Stimulated activated CD4-positive, alpha-beta T cell treated with anti-CD3 and anti-CD28 coated beads, Interleukin-2, amount 100 ng/mL, for 24 hours (primary cell): ENCODE measurements around the gene SLC41A1.
"Not testable (repeated sequence)": the region's sequence is repeated elsewhere in the genome, so short reads cannot be mapped to it uniquely, and the experiment has no call there.

ENCODE experiments used
- DNase-seq, 2 donors: peaks; one replicate each; pipeline ENCODE4 v3.0.0-alpha.2; 2020

Gene SLC41A1

DNA sequence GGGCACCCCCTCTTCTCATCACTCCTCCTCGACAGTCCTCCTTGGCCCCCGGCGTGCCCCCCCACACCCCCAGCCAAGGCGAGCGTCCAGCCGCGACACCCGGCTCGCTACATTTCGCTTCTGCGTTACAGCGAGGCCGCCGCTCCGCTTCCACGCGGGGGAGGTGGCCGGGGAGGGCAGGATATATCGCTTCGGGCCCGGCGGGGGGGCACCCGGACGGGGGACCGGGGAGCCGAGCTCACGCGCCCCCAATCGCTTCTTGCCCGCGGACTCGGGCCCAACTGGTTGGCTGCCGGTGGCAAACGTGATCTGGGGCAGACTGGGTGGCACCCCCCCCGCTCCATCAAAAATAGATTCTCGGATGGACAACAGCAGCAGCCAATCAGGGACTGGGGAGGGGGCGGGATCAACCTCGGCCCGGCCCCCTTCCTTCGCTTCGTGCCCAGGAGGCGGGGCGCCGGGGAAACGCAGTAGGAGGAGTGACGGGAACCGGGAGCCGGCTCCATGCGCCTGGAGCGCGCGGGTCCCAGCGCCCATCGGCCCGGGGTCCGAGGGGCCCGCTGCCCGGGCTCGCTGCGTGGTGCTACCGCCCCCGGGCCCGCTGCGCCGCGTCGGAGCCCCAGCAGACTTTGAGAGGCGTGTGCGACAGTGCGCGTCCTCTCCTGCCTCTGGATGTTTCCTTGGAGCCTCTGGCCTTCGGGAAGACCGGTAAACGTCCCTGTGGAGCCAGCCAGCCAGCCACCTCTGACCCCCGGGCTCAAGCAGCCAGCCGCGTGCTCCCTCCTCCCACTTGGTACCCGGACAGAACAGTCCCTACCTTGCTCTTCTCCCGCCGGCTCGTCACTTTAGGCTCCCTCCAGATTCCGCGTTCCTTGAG, at the start of gene SLC41A1:
SLC41A1 (minus strand) TSS at position 321 of the 877 bp plus-strand sequence. CDS start 2,757 bp downstream, outside the sequence.
- DNase-seq: peak; percentile 90 to 91

DNA sequence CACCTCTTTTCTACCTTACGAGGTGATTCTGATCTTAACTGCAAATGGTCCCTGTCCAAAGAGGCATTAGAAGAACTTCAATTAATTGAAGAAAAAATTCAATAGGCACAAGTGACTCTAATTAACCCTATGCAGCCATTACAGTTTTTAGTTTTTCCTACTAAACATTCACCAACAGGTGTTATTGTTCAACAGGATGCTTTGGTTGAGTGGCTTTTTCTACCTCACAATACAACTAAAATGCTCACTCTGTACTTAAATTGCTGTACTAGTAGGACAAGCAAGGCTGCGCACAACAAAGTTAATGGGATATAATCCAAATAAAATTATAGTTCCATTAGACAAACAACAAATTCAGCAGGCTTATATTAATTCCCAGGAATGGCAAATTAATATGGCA, 48.5 kb upstream of the SLC41A1 start:
- no peak for DNase-seq

DNA sequence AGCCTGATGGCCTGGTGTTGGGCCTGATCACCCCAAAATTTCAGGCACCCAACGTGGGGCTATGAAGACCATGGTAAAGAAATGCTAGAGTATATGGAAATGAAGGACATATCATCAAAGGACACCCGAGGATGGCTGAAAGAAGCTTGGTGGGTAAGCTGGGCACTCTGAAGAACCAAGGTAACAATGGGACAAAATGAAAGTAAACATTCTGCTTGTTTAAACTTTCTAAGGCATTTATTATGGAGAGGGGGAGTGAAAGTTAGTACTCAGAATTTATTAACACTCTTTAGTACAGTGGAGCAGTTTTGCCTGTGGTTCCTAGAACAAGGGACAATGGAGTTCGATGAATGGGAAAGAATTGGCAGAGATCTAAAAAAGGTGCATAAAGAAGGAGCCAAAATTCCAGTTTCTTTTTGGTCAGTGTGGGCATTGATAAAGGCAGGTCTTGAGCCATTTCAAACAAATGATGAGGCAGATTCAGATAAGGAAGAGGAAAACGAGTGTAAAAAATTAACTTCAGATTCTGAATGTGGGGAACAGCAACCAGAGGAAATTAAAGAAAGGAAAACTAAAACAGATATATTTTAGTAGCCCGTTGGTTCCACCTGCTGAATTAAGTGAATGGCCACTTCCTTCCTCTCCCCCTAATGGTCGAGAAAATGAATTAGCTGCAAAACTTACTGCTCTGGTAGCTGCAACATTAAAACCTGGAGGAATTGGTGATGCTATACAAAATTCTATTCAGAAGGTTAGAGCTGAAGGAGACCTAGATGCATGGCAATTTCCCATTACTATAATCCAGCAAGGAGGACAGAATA, 45.4 kb upstream of the SLC41A1 start:
- no peak for DNase-seq

DNA sequence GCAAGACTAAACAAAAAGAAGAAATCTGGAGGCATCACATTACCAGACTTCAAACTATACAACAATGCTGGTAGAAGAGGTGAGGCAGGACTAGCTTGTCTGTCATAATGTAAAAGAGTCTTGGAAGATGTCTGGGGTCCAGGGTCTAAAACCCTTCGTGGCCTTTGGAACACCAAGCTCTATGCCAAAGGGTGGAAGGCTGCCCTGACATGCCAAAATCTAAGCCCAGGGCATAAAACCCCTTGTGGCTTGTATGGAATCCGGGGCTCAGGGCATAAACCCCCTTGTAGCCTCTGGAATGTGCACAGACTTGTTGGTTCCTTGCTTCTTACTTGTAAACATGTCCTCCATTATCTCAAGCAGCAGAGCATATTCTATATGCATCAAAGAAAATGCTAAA, 44.5 kb upstream of the SLC41A1 start:
- DNase-seq: not testable (repeated sequence)

DNA sequence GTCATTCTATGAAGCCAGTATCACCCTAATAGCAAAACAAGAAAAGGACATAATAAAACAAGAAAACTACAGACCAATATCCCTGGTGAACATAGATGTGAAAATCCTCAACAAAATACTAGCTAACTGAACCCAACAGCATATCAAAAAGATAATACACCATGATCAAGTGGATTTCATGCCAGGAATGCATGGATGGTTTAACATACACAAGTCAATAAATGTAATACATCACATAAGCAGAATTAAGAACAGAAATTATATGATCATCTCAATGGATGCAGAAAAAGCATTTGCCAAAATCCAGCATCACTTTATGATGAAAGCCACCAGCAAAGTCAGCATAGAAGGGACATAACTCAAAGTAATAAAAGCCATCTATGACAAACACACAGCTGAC, 43.4 kb upstream of the SLC41A1 start:
- DNase-seq: no peak

DNA sequence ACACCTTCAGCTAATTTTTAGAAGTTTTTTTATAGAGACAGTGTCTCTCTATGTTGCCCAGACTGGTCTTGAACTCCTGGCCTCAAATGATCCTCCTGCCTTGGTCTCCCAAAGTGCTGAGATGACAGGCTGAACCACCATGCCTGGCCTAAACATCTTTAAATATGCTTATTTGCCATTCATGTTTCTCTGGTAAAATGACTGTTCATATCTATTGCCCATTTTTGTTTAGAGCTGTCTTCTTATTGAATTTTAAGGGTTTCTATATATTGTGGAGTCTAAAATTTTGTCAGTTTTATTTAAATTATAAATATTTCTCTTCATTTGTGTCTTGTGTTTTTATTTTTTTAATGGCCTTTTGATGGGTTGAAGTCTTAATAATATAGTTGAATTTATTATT, 40.0 kb upstream of the SLC41A1 start:
- DNase-seq: no peak

DNA sequence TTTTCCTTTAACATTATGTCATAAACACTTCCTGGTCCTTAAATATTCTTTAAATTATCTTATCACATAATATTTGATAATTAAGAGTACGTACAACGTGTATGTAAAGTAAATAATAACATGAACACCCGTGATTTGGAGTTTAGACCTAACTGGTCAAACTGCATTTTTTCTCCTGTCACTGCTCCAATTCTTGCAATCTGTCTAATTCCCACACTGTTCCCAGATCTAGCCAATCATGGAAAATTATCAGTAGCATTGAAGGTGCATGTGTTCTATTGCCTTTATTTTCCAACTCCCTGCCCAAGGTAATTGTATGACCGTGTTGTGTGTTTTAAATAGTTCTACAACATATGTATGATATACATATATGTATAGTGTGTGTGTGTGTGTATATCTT, 39.0 kb upstream of the SLC41A1 start:
- DNase-seq: no peak

DNA sequence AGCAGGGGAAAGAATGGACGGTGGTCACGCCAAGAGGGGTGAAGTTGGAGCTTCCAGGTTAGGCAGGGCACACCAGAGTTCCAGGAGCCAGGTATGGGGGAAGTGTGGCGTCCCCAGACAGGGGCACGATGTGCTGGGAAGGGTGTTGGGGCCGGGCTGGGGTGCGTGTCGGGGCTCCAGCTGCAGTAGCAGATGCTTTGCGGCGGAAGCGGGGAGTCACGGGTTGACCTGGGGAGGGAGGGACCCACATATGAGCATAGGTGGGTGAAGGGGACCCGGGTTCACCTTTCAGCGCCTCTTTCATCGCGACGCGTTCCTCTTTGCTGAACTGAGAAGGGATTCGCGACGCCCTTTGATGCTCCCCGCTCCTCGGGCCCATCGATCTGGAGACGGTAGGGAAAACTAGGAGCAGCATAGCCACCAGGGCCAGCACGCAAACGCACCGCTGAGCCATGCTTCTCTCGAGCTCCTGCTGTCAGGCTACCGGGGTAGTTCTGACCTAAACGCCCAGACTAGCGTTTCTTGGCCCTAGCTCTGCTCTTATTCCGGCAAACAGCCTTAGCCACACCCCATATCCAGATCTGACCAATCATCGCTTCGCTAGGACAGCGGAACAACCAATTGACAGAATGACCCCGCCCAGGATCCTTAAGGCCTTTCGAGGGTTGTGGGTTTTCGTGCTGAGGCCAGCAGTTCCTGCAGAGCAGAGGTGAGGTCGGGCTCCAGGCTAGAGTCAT, 36.8 kb upstream of the SLC41A1 start, which contains the start of gene PM20D1:
PM20D1 (minus strand) TSS at position 514 of the 737 bp plus-strand sequence; CDS start at position 454, 60 bp downstream.
- DNase-seq: peak; percentile 67 to 77

DNA sequence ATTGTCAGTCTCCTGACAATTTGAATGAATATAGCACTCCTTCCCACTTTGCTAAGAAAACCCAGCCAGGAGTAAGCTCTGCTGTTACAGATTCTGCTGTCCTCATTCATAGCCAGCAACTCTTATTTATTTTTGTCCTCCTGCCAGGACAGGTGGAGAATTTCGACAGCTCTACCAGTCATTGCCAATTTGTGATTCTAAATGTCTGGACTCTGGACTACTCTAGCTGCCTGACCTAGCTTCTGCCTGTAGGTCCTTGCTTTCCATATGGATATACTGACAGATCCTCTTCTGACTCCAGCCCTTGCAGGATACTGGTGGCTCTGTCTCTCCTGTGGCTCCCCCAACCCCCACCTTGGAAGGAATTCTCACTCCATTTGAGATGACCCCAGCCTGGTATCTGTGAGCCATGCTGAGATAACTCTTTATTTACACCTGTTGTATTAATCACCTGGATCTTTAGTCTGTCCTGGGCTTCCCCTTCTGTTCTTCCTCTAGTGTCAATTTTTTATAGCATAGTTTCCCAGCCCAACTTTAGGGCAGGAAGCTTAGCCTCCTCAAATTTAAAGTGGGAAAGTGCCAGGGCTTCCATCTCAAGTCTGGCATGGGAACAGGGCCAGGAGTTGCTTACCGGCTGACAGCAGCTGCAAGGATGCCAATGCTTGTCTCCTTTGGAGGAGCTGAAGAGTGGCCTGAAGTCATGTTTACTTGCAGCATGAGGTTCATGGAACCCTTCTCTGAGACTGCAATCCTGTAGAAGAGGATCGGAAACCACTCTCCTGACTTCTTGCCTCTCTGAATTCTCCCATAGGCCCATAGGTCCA, 30.2 kb upstream of the SLC41A1 start:
- DNase-seq: no peak

DNA sequence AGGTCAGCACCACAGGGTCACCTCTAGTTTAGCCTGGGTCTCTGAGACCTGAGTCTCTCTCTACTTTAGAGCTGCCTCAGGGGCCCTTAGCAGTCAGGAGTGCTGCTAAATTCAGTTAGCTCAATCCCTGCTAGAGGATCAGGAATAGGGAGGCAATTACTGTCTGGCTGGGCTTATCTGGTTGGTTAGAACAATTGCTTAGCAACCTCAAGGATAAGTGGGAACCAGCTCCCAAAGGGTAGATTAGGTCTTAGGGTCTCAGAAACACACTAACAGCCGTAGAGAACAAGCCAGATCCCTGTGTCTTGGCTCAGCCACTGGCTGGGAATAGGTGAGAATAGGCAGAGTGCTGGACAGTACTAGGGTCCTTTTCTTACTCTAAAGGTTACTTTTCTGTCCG, 29.2 kb upstream of the SLC41A1 start:
- DNase-seq: no peak

DNA sequence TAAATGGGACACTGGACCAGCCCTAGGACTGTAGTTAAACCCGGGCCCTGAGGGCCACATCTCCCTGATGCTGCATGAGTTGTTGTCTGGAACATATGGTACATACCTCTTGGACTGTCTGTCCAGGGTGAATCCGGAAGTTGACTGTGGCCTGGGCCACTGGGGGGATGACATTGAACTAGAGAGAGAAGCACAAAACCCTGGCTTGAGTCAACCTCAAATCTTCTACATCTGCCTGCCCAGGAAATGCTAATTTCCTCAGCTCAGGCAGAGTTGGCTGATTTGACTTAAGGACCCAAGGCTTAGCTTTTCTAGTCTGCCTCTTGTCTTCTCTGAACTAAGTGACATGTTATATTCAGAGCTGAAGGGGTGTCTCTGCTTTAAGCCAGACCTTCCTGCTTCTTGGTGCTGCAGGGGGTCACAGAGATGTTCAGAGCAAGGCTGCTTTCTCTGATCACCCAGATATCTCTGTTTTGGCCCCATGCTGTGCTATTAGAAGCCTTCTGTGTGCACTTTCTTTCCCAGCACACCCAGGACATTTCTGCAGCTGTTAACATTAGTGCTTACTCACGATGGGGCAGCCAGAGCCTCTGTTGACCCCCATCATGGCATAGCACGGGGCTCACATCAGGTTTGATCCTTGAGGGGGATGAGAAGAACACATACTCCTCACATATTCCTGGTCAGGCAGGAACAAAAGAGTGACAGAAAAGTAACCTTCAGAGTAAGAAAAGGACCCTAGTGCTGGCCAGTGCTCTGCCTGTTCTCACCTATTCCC, 27.3 kb upstream of the SLC41A1 start:
- no peak for DNase-seq

DNA sequence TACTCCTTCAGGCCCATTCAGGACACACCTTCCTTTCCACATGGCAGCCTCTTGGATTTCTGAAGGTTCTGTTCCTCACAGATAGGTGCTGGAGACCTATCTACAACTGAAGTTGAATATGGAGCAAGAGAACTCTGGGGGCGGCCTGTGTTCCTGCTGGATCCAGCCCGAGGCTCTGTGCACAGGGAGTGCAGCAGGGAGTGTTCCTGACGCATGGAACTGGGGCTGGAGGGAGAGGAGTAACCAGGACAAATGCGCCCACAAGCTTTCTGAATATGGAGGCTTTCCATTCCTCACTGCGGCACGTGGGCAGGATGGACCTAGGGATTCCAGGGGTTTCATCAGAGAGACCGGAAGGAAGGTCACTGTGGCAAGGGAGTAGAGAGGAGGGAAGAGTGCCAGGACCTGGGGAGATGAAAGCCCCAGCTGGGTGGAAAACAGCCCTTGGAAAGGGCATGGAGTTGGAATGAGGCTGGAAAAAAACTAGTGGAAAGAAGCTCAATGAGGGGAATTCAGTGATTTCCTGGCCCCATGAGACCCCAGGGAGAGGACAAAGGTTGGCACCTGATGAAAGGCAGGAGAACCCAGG, 24.5 kb upstream of the SLC41A1 start:
- DNase-seq: no peak

DNA sequence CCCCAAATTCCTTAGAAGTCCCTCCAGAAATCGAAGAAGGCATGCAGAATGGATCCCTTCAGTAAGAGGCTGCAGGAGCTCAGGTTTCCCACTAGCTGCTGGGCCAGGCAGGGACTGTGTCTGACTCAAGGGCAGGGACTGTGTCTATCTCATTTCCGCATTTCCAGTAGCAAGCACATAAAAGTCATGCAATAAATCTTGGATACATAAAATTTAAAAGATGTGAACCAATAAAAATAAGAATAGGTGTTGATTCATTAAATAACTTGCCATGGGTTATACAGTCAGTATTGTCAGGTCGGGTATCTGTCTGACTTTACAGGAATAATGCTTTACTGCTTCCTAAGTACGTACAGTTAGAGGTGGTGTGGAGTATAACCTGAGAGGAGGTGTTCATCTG, 21.8 kb upstream of the SLC41A1 start:
- DNase-seq: no peak

DNA sequence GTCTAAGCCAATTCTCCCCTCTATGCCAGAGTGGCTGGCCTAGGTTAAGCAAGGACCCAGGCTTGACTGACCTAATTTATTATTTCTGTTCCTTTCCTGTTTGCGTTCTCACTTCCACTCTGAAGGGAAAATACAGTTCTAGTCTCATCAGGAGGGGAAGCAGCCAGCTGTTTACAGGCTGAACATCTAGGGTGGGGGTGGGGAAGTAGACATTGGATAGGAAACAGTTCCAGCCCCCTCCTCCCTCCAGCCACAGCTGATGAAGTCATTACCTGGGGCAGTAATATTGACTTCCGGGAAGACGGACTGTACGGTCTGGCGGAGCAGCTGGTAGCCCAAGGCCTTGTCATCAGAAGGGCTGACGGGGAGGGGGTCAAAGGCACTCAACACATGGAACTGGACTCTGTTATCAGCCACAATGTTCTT, 19.3 kb upstream of the SLC41A1 start:
- no peak for DNase-seq

DNA sequence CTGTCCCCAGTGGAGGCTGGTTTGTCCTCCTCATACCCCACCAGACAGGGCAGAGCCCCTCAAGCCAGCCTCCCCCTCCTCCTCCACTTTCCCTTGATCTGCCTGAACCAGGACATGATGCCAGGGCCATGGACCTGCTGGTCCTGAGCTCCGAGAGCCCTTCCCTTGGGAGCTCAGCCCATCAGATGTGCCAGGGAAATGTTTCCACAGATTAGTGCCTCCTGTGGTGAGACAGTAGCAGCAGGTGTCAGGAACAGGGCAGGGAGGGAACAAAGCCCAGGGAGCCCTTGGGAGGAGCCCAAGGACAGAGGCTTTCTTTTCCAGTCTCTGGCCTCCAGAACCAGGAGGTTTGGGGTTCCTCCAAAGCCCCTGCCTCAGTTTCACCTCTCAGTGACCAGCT, 14.6 kb upstream of the SLC41A1 start:
- no peak for DNase-seq

DNA sequence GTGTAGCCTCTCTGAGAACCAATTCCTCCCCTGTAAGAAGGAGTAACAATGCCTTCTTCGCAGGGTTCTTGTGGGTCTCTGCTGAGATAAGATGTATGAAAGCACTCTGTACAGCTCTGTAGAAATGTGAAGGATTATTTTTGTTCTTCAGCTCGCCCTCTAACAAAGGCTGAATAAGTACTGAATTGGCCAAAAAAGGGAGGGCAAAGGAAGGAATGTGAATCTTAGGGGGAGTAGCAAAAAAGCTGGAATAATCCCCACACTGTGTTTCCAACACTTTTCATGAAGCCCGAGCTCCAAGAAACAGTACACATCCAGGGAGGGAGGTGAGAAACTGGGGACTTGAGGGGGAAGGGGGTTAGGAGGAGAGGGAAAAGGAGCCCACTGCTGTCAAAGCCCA, 14.0 kb upstream of the SLC41A1 start:
- no peak for DNase-seq

DNA sequence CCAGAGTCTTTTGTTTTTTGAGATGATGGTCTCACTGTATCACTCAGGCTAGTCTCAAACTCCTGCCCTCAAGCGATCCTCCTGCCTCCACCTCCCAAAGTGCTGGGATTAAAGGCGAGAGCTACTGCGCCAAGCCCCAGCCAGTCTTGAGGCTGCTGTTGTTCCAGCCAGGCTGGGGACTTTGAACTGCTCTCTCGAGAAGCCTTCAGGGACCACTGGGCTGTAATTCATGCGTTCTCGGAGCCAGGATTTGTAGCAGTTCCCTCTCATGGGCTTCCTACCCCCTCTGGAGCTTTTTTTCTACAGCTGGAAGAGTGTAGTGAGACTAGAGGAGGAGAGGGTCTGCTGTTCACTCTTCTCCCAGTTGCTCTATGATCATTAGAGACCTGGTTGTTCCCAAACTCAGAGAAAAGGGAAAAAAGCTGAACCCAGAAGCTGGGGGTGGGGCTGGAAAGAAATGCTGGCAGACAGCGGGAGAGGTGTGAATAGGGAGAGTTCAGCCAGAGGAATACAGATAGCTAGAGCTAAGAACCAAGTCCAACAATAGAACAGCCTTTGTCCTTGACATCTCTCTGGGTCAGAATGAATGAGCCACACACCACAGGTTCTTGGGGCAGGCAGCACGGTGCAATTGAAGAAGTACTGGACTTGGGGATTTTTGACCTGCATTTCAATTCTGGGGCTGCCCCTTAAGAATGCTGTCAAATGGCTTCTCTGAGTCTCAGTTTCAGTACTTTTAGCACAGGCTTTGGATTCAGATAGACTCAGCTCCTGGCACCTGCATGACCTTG, 13.2 kb upstream of the SLC41A1 start:
- DNase-seq: no peak

DNA sequence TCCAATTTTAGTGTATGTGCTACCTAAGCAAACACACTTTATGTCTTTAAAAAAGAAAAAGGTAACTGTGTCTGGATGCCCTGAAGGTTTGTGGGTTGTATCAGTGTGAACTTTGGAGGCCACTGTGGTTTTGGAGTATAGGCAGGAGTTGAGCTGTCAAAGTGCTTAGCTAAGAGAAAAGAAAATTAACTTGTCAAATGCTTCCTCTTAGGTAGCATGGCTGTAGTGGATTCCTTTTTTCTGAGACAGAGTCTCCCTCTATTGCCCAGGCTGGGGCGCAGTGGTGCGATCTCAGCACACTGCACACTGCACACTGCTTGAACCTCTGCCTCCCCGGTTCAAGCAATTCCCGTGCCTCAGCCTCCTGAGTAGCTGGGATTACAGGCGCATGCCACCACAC, 11.2 kb upstream of the SLC41A1 start:
- no peak for DNase-seq

DNA sequence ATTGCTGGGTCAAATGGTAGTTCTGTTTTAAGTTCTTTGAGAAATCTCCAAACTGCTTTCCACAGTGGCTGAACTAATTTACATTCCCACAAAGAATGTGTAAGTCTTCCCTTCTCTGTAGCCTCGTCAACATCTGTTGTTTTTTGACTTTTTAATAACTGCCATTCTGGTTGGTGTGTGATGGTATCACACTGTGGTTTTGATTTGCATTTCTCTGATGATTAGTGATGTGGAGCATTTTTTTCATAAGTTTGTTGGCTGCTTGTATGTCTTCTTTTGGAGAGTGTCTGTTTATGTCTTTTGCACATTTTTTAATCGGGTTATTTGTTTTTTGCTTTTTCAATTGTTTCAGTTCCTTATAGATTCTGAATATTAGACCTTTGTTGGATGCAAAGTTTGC, 10.3 kb upstream of the SLC41A1 start:
- not testable (repeated sequence) for DNase-seq

DNA sequence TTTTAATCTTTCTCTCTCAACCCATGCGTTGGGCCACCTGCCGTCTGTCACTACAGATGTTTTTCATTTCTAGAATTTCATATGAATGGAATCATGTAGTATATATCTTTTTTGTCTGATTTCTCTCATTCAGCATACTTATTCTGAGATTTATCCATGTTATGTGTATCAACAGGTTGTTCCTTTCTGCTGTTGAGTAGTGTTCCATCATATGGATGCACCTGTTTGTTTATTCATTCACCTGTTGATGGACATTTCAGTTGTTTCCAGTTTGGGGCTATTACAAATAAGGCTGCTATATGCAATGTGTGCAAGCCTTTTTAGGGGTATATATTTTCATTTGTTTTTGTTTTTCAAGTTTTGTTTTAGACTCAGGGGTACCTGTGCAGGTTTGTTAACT, 9.4 kb upstream of the SLC41A1 start:
- DNase-seq: no peak
